H7 (cell line): ENCODE measurements around the gene FAM124A. TPM values are rescaled to one million over a fixed set of nuclear protein-coding genes. Genes with fewer than 3 reads are reported as not detected.
A peak's percentile ranks its signal among the peaks of the same experiment; 100 is the strongest.

ENCODE experiments used
- DNase-seq: peaks from one replicate; pipeline ENCODE4 v3.0.0; 2012
- H3K27me3 ChIP-seq: 2 replicates; pipeline ENCODE4 v1.6.0; 2011; ENCODE audit warnings: mild to moderate bottlenecking, low read length; ENCODE audit not compliant: control insufficient read depth, insufficient read depth
- H3K36me3 ChIP-seq: replicated peaks from 2 replicates; pipeline ENCODE4 v1.5.1; 2011; ENCODE audit warnings: low read length; ENCODE audit not compliant: control insufficient read depth, insufficient read depth
- H3K4me3 ChIP-seq: 2 replicates; pipeline ENCODE4 v1.5.1; 2011; ENCODE audit warnings: low read depth, mild to moderate bottlenecking, control low read depth, low read length, moderate library complexity; ENCODE audit not compliant: insufficient read depth
- total RNA-seq: library from RNA; depleted of rRNA; stranded (reverse); fragments of >200 nt; shearing (Covaris generic); gene quantifications from 2 replicates; pipeline ENCODE4 v1.2.3, GENCODE V29; 2014

FAM124A gene
- total RNA-seq, 1 experiment from 2014 or later = 26.5 TPM

GRCh38 chr13:51229101-51229719 lies 7.0 kb downstream of the FAM124A start:
- DNase-seq = no peak
- H3K4me3 ChIP-seq = no peak overlapping the region
- H3K27me3 ChIP-seq = no peaks in the 10 kb centered on the region
- peaks cover 19% of the 10 kb centered on the region for H3K36me3 ChIP-seq

GRCh38 chr13:51229731-51230130 lies 7.5 kb downstream of the FAM124A start:
- Histone ChIP-seq H3K27me3 (no peaks in the 10 kb centered on the region), H3K4me3 (no peak overlapping the region), H3K36me3 (peaks cover 19% of the 10 kb centered on the region)
- peak; percentile 64 for DNase-seq

GRCh38 chr13:51230477-51231105 lies 8.4 kb downstream of the FAM124A start:
- H3K27me3 ChIP-seq = no peaks in the 10 kb centered on the region
- DNase-seq = peak; percentile 36
- H3K36me3 ChIP-seq = peaks cover 17% of the 10 kb centered on the region
- H3K4me3 ChIP-seq = no peak overlapping the region

DNA sequence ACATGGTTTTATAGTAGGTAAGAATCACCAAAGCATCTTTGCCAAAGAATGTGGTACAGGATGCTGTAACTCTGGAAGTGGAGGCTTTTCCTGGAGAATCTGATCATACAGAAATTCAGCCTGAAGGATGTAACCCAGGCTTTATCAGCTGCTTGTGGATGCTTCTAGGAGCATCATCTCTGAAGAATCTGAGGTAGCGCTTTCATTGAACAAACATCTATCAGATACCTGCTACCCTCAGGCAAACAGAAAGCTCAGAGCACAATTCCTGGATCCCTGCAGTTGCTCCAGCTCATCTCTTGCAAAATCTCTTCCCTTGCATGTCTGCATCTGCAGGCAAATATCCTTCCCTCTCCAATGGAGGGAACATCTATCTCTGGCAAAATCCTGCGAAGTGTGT lies 9.3 kb downstream of the FAM124A start:
- H3K4me3 ChIP-seq = no peak overlapping the region
- DNase-seq = no peak
- H3K36me3 ChIP-seq = peaks cover 17% of the 10 kb centered on the region
- H3K27me3 ChIP-seq = no peaks in the 10 kb centered on the region

- Histone ChIP-seq H3K36me3 (peaks cover 15% of the 10 kb centered on the region), H3K4me3 (no peak overlapping the region), H3K27me3 (no peaks in the 10 kb centered on the region)
- DNase-seq = no peak
These were observed 10.1 kb downstream of the FAM124A start for GRCh38 chr13:51232328-51232727.

DNA sequence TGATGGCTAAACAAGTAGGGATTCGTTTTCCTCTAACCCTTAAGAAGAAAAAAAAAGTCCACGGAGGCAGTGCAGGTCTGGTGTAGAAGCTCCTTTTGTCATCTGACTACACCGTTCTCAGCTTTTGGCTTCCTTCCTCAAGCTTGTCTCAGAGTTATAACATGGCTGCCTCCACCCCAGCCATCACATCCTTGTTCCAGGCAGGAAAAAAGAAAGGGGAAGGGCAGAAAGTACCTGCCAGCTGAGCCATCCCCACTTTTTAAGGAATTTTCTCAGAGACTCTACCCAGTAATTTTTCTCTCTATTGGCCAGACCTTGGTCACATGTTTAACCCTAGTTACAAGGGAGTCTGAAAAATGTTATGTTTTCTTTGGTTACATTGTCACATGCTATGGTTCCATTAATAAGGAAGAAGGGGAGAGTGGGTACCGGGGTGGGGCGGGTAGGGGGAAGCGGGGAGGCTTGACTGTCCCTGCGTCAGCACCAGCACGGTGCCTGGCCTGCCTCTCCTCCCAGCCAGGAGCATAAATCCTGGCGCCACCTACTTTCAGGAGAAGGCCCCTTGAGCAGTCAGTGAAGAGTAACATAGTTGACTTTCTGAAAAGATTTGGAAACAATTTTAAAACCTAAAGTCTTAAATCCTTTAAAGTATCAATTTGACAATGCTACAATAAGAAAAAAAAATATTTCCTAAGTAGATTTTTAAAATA lies 11.1 kb downstream of the FAM124A start:
- Histone ChIP-seq H3K36me3 (peaks cover 18% of the 10 kb centered on the region), H3K4me3 (no peak overlapping the region), H3K27me3 (no peaks in the 10 kb centered on the region)
- DNase-seq = no peak

DNA sequence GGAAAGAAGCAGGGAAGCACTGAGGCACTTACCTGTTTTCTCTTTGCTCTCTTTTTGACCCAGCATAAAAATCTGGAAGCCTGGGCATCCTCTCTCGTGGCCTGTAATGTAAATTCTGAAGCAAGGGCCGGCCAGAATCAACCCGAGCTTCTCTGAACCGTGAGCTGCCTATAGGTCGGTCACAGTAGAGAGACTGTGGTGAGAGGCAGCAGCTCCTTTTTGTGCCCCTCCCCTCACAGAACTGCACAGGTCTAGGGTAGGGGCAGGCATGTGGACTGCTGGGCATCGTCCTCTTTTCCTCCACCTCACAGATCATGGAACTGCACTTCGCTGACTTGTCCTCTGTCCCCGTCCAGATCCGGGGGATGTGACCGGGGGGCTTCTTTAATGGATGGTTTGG lies 12.5 kb downstream of the FAM124A start:
- H3K36me3 ChIP-seq = peaks cover 18% of the 10 kb centered on the region
- no peak overlapping the region for H3K4me3 ChIP-seq
- no peaks in the 10 kb centered on the region for H3K27me3 ChIP-seq
- DNase-seq = no peak

- Histone ChIP-seq H3K27me3 (no peaks in the 10 kb centered on the region), H3K36me3 (peaks cover 21% of the 10 kb centered on the region), H3K4me3 (no peak overlapping the region)
- no peak for DNase-seq
These were observed 13.0 kb downstream of the FAM124A start for GRCh38 chr13:51235186-51235585.

GRCh38 chr13:51235756-51236490 lies 13.7 kb downstream of the FAM124A start:
- H3K36me3 ChIP-seq = peaks cover 20% of the 10 kb centered on the region
- no peaks in the 10 kb centered on the region for H3K27me3 ChIP-seq
- H3K4me3 ChIP-seq = no peak overlapping the region
- no peak for DNase-seq

- no peak for DNase-seq
- Histone ChIP-seq H3K36me3 (peaks cover 17% of the 10 kb centered on the region), H3K27me3 (no peaks in the 10 kb centered on the region), H3K4me3 (no peak overlapping the region)
These were observed 14.2 kb downstream of the FAM124A start for GRCh38 chr13:51236491-51236792.

GRCh38 chr13:51237386-51237785 lies 15.2 kb downstream of the FAM124A start:
- H3K27me3 ChIP-seq = no peaks in the 10 kb centered on the region
- no peak for DNase-seq
- H3K36me3 ChIP-seq = peaks cover 12% of the 10 kb centered on the region
- no peak overlapping the region for H3K4me3 ChIP-seq

GRCh38 chr13:51237887-51238286 lies 15.7 kb downstream of the FAM124A start:
- Histone ChIP-seq H3K36me3 (peaks cover 8% of the 10 kb centered on the region), H3K27me3 (no peaks in the 10 kb centered on the region), H3K4me3 (no peak overlapping the region)
- no peak for DNase-seq

DNA sequence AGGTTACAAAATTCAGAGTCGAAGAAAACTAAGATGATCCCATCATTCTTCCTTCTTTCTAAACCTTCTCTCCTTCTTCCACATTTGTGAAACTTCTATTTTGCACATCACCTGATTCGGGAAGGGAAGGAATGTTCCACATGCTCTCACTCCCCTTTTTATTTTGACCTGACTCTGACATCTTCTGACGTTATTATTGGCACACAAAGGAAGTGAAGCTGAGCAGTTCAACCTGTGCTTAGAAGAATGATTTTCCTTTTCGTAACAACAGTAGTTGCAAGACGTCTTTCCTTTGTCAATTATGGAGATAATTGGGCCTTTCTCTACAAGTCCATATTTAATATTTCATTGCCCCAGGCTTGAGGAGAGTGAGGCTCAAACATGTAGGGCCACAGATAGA lies 18.0 kb downstream of the FAM124A start:
- Histone ChIP-seq H3K27me3 (no peaks in the 10 kb centered on the region), H3K4me3 (no peak overlapping the region), H3K36me3 (peaks cover 7% of the 10 kb centered on the region)
- no peak for DNase-seq

GRCh38 chr13:51240958-51241357 lies 18.8 kb downstream of the FAM124A start:
- H3K27me3 ChIP-seq = no peaks in the 10 kb centered on the region
- no peak for DNase-seq
- H3K36me3 ChIP-seq = peaks cover 7% of the 10 kb centered on the region
- no peak overlapping the region for H3K4me3 ChIP-seq

- Histone ChIP-seq H3K36me3 (peaks cover 7% of the 10 kb centered on the region), H3K27me3 (no peaks in the 10 kb centered on the region), H3K4me3 (no peak overlapping the region)
- no peak for DNase-seq
These were observed 19.5 kb downstream of the FAM124A start for GRCh38 chr13:51241720-51242119.
